HEK293 (cell line): ENCODE measurements around the gene SPOCK1.

ENCODE experiments used
- CTCF ChIA-PET: fragments of 350-600 bp; formaldehyde crosslinking; extraction: SDS; loops from one replicate; lab custom pipeline; 2021; ENCODE audit warnings: antibody characterized with exemption; lab: Yijun Ruan, JAX
- POLR2A ChIA-PET: fragments of 300-600 bp; formaldehyde crosslinking; extraction: SDS; loops from one replicate; lab custom pipeline; 2020; ENCODE audit warnings: antibody characterized with exemption, inconsistent platforms; lab: Yijun Ruan, JAX
- H3K27ac ChIP-seq: fragments of 200-500 bp; sonication (Bioruptor generic); 2 replicates; pipeline ENCODE4 v1.5.1; 2014; ENCODE audit warnings: low read depth, low read length, control low read depth, inconsistent platforms; ENCODE audit errors: extremely low read depth
- H3K36me3 ChIP-seq, 2 experiments: fragments of 200-500 bp in 1 of 2; sonication (Bioruptor generic) in 1 of 2; 1 replicate in 1 of 2; 2 replicates in 1 of 2; pipeline ENCODE4 v1.5.1; 2014 to 2017; ENCODE audit warnings: inconsistent platforms in 2 of 2, low read length in 2 of 2; ENCODE audit not compliant: control insufficient read depth in 2 of 2, insufficient read depth in 1 of 2
- H3K4me1 ChIP-seq: fragments of 200-500 bp; sonication (Bioruptor generic); 2 replicates; pipeline ENCODE4 v1.5.1; 2014; ENCODE audit warnings: mild to moderate bottlenecking, low read length, inconsistent platforms; ENCODE audit not compliant: control insufficient read depth, insufficient read depth
- H3K4me3 ChIP-seq: 2 replicates; pipeline ENCODE4 v1.5.1; 2011; ENCODE audit warnings: low read depth, mild to moderate bottlenecking, control low read depth, low read length, moderate library complexity
- H3K9me3 ChIP-seq: fragments of 200-500 bp; sonication (Bioruptor generic); 2 replicates; pipeline ENCODE4 v1.5.1; 2014; ENCODE audit warnings: low read depth, low read length, inconsistent platforms; ENCODE audit not compliant: control insufficient read depth, insufficient read depth
- HIC1 ChIP-seq: fragments of 450-650 bp; formaldehyde crosslinking; IDR thresholded peaks from 2 replicates; pipeline ENCODE4 v1.5.1; 2016; ENCODE audit warnings: missing biosample characterization, missing genetic modification characterization
- KLF10 ChIP-seq: fragments of 450-650 bp; IDR thresholded peaks from 2 replicates; pipeline ENCODE4 v1.5.1; 2018; ENCODE audit warnings: missing biosample characterization, mild to moderate bottlenecking, missing genetic modification characterization
- MYNN ChIP-seq: fragments of 450-650 bp; formaldehyde crosslinking; IDR thresholded peaks from 2 replicates; pipeline ENCODE4 v1.5.1; 2016; ENCODE audit warnings: missing biosample characterization, missing genetic modification characterization, borderline replicate concordance
- SP7 ChIP-seq: fragments of 450-650 bp; formaldehyde crosslinking; IDR thresholded peaks from 2 replicates; pipeline ENCODE4 v1.5.1; 2016; ENCODE audit warnings: missing biosample characterization, missing genetic modification characterization
- TCF7L2 ChIP-seq: IDR thresholded peaks from 2 replicates; pipeline ENCODE4 v1.6.1; 2011; ENCODE audit warnings: low read depth, mild to moderate bottlenecking, inconsistent platforms, low read length, moderate library complexity, borderline replicate concordance
- ZEB2 ChIP-seq: fragments of 450-650 bp; formaldehyde crosslinking; IDR thresholded peaks from 2 replicates; pipeline ENCODE4 v1.5.1; 2016; ENCODE audit warnings: missing biosample characterization, missing genetic modification characterization
- ZNF10 ChIP-seq: fragments of 450-650 bp; formaldehyde crosslinking; IDR thresholded peaks from 2 replicates; pipeline ENCODE4 v1.5.1; 2017; ENCODE audit warnings: missing biosample characterization, missing genetic modification characterization
- ZNF2 ChIP-seq: fragments of 450-650 bp; formaldehyde crosslinking; IDR thresholded peaks from 2 replicates; pipeline ENCODE4 v1.5.1; 2016; ENCODE audit warnings: missing biosample characterization, missing genetic modification characterization
- ZNF239 ChIP-seq: fragments of 450-650 bp; formaldehyde crosslinking; IDR thresholded peaks from 2 replicates; pipeline ENCODE4 v1.5.1; 2016; ENCODE audit warnings: missing biosample characterization, missing genetic modification characterization
- ZNF248 ChIP-seq: fragments of 450-650 bp; formaldehyde crosslinking; IDR thresholded peaks from 2 replicates; pipeline ENCODE4 v1.5.1; 2017; ENCODE audit warnings: missing biosample characterization, missing genetic modification characterization
- ZNF266 ChIP-seq: fragments of 450-650 bp; formaldehyde crosslinking; IDR thresholded peaks from 2 replicates; pipeline ENCODE4 v1.5.1; 2016; ENCODE audit warnings: missing biosample characterization, missing genetic modification characterization, low read depth
- ZNF280C ChIP-seq: fragments of 450-650 bp; formaldehyde crosslinking; IDR thresholded peaks from 2 replicates; pipeline ENCODE4 v1.5.1; 2016; ENCODE audit warnings: missing biosample characterization, missing genetic modification characterization
- ZNF302 ChIP-seq: fragments of 450-650 bp; formaldehyde crosslinking; IDR thresholded peaks from 2 replicates; pipeline ENCODE4 v1.5.1; 2016; ENCODE audit warnings: missing biosample characterization, missing genetic modification characterization, low read depth
- ZNF324 ChIP-seq: fragments of 450-650 bp; formaldehyde crosslinking; IDR thresholded peaks from 2 replicates; pipeline ENCODE4 v1.5.1; 2016; ENCODE audit warnings: missing biosample characterization, missing genetic modification characterization
- ZNF354C ChIP-seq: fragments of 450-650 bp; formaldehyde crosslinking; IDR thresholded peaks from 2 replicates; pipeline ENCODE4 v1.5.1; 2016; ENCODE audit warnings: missing biosample characterization, missing genetic modification characterization, low read depth, borderline replicate concordance
- ZNF423 ChIP-seq: fragments of 450-650 bp; formaldehyde crosslinking; IDR thresholded peaks from 2 replicates; pipeline ENCODE4 v1.5.1; 2016; ENCODE audit warnings: missing biosample characterization, missing genetic modification characterization
- ZNF585B ChIP-seq: fragments of 450-650 bp; formaldehyde crosslinking; IDR thresholded peaks from 2 replicates; pipeline ENCODE4 v1.5.1; 2016; ENCODE audit warnings: missing biosample characterization, missing genetic modification characterization
- ZNF623 ChIP-seq: fragments of 450-650 bp; formaldehyde crosslinking; IDR thresholded peaks from 2 replicates; pipeline ENCODE4 v1.5.1; 2016; ENCODE audit warnings: missing biosample characterization, missing genetic modification characterization
- ZNF654 ChIP-seq: fragments of 450-650 bp; formaldehyde crosslinking; IDR thresholded peaks from 2 replicates; pipeline ENCODE4 v1.5.1; 2016; ENCODE audit warnings: low read depth, missing biosample characterization, missing genetic modification characterization
- ZNF777 ChIP-seq: fragments of 450-650 bp; formaldehyde crosslinking; IDR thresholded peaks from 2 replicates; pipeline ENCODE4 v1.5.1; 2017; ENCODE audit warnings: missing biosample characterization, missing genetic modification characterization, borderline replicate concordance
- ZNF843 ChIP-seq: fragments of 450-650 bp; formaldehyde crosslinking; IDR thresholded peaks from 2 replicates; pipeline ENCODE4 v1.5.1; 2016; ENCODE audit warnings: missing biosample characterization, missing genetic modification characterization
- ZSCAN30 ChIP-seq: fragments of 450-650 bp; IDR thresholded peaks from 2 replicates; pipeline ENCODE4 v1.5.1; 2018; ENCODE audit warnings: missing biosample characterization, mild to moderate bottlenecking, missing genetic modification characterization, moderate library complexity

Gene SPOCK1

GRCh38 chr5:137487600-137487999 lies 11.5 kb downstream of the SPOCK1 start:
- H3K27ac ChIP-seq = no peak overlapping the region
- POLR2A ChIA-PET = no interaction called here
- H3K9me3 ChIP-seq = no peaks in the 10 kb centered on the region
- CTCF ChIA-PET = no interaction called here
- no peaks in the 10 kb centered on the region for H3K4me1 ChIP-seq
- H3K36me3 ChIP-seq = no peaks in the 10 kb centered on the region
- TF ChIP-seq ZNF266 (tag by site-specific recombination) (no peak), KLF10 (tag by site-specific recombination) (no peak)
- no peak overlapping the region for H3K4me3 ChIP-seq

- no peak overlapping the region for H3K27ac ChIP-seq
- ChIA-PET POLR2A (no interaction called here), CTCF (no interaction called here)
- H3K9me3 ChIP-seq = no peaks in the 10 kb centered on the region
- TF ChIP-seq ZNF423 (tag by site-specific recombination) (no peak), ZNF280C (tag by site-specific recombination) (no peak), ZNF623 (tag by site-specific recombination) (no peak), ZSCAN30 (tag by site-specific recombination) (no peak), MYNN (tag by site-specific recombination) (no peak), ZNF10 (tag by site-specific recombination) (no peak), ZNF239 (no peak), ZEB2 (tag by site-specific recombination) (no peak), HIC1 (tag by site-specific recombination) (no peak), ZNF777 (no peak), SP7 (tag by site-specific recombination) (no peak), ZNF654 (tag by site-specific recombination) (no peak), ZNF585B (tag by site-specific recombination) (no peak), TCF7L2 (no peak), ZNF354C (tag by site-specific recombination) (no peak), ZNF843 (tag by site-specific recombination) (no peak), ZNF324 (tag by site-specific recombination) (no peak), ZNF248 (tag by site-specific recombination) (no peak), ZNF2 (tag by site-specific recombination) (no peak), ZNF302 (no peak)
- TF ChIP-seq, all 188 proteins: peak for 0
- no peaks in the 10 kb centered on the region for H3K36me3 ChIP-seq
- H3K4me3 ChIP-seq = no peak overlapping the region
- H3K4me1 ChIP-seq = no peaks in the 10 kb centered on the region
These were observed 12.4 kb downstream of the SPOCK1 start for GRCh38 chr5:137486707-137487106.
